ENCODE data around the gene PLCH1.

GRCh38 chr3:155743606-155744005 is 1.3 kb downstream of the PLCH1 start:
- TF ChIP-seq CTCF (IDR thresholded peaks at IDR 0.05; ENCODE audit: poor library complexity) (no peak), EZH2 (IDR thresholded peaks at IDR 0.05; ENCODE audit: borderline replicate concordance) (no peak), EZH2phosphoT487 (IDR thresholded peaks at IDR 0.05; ENCODE audit: low read depth, severe bottlenecking, unreplicated experiment) (no peak)

Measured in hepatocyte (in vitro differentiated cells).